GM21360 (cell line): ENCODE results near the gene PDE8A.
"Not testable (repeated sequence)": the region's sequence is repeated elsewhere in the genome, so short reads cannot be mapped to it uniquely, and the experiment has no call there.

Experiments
- ATAC-seq: cut with Tn5 transposase; IDR thresholded peaks from one replicate; pipeline ENCODE4 v1.9.1; 2021; ENCODE audit warnings: mild to moderate bottlenecking, moderate library complexity; ENCODE audit not compliant: unreplicated experiment

The PDE8A gene

GRCh38 chr15:85008474-85009260 is 27.0 kb downstream of the PDE8A start:
- no peak for ATAC-seq

DNA sequence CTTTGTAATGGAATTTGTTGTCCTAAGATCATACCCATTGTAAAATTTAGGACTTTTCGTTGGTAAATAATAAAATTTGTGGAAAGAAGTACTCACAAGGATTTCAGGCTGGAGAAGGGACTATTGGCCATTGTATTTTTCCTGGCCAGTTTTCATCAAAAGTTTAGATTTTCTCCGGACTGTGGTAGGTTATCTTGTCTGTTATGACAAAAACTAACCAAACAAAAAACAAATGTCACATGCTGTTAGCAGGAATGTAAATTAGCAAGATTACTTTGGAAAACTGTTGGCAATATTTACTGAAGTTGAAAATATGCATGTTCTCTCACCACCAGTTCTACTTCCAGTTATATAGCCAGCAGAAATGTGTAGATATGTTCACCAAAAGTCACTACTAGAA is 27.8 kb downstream of the PDE8A start:
- no peak for ATAC-seq

GRCh38 chr15:85010071-85010385 is 28.4 kb downstream of the PDE8A start:
- ATAC-seq, result no peak

GRCh38 chr15:85010386-85011159 is 28.9 kb downstream of the PDE8A start:
- no peak for ATAC-seq

GRCh38 chr15:85011160-85011571 is 29.5 kb downstream of the PDE8A start:
- no peak for ATAC-seq

- not testable (repeated sequence) for ATAC-seq
These were observed 30.1 kb downstream of the PDE8A start for GRCh38 chr15:85011724-85012123.

DNA sequence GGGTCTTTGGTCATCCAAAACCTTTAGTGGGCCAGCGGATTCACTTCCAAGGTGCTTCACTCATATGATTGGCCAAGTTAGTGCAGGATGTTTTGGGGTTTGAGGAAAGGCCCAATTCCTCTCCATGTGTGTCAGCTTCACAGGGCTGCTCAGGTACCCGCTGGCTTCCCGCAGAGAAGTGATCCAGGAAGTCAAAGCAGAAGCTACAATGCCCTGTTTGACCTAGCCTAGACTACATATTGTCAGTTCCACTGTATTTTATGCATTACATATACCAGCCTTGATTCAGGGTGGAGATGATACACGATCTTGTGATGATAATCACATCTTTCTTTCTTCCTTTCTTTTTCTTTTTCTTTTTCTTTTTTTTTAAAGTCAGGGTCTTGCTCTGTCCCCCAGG is 32.1 kb downstream of the PDE8A start:
- ATAC-seq, result no peak

- ATAC-seq, result no peak
These were observed 33.3 kb downstream of the PDE8A start for GRCh38 chr15:85014932-85015331.

GRCh38 chr15:85016275-85016674 is 34.6 kb downstream of the PDE8A start:
- ATAC-seq, result no peak

DNA sequence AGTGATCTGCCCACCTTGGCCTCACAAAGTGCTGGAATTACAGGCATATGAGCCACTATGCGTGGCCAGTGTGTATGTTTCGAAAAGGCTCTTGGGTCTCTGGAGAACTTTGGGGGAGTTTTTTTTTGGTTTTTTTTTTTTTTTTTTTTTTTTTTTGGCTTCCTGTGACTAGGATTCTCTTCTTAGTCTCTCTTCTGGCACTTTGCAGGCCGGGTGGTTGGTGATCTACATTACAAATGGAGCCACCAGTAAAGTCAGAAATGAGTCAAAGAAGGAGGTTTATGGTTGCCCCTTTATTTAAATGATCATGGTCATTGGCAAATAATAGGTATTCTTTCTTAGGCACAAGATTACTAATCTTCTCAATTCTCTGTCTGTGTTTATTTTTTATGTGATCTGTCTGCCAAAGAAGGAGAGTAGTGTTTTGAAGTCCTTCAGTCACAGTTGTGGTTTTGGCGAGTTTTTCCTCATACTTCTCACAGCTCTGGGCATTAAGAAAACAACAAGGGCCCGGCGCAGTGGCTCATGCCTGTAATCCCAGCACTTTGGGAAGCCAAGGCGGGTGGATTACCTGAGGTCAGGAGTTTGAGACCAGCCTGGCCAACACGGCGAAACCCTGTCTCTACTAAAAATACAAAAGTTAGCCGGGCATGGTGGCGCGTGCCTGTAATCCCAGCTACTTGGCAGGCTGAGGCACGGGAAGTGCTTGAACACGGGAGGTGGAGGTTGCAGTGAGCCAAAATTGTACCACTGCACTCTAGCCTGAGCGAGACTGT is 38.3 kb downstream of the PDE8A start:
- no peak for ATAC-seq

GRCh38 chr15:85021409-85021808 is 39.8 kb downstream of the PDE8A start:
- no peak for ATAC-seq

GRCh38 chr15:85022860-85023403 is 41.3 kb downstream of the PDE8A start:
- ATAC-seq, result no peak

DNA sequence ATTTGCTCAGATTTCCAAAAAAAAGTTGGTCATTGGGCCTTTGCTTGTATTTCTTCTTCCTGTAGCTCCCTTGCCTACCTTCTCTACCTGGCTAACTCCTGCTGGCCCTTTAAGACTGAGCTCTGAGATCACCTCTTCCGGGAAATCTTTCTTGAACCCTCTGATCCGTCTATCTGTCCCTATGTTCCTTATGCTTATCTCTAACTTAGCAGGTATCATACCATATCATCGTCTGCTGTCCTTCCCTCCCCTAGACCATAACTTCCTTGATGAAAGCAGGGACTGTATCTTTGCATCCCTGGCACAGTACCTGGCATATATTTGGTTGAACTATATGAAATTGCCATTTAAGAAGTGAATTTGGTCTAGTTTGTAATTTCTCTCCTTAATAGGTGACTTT is 42.3 kb downstream of the PDE8A start:
- no peak for ATAC-seq

DNA sequence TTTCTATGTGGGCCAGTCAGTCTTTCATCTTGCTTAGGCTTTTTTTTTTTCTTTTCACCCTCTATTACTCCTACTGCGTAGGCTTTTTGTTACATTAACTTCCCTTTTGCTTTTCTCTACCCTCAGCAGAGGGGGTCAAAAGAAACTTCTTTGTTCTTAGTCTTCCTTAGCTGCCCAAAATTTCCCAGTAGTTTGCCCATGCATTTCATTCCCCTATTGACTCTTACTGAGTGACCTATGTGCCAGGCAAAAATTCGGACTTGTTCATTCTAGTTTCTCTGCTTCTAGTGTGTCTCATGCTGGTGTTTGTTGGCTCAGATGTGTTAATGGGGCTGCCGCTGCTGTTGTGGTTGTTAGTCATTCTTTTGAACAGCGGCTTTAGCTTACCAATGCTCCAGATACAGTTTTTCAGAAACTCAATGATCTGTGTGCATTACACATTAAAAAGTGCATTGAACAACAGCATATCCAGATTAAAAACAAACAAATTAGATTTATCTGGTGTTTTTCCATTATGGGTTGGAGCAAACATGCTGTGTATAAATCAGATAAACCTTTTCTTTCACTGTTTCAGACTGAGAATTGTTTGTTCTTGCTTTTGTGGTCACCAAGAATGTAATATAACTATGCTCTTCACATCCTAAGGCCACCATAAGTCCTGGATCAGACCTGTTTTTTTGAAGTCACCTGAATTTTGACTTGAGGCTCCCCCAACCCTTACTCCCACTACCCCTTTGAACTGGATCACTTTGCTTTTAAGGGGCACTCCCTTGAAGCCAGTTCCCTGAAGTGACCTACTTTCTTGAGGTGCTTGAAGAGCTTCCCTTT is 43.1 kb downstream of the PDE8A start:
- no peak for ATAC-seq

DNA sequence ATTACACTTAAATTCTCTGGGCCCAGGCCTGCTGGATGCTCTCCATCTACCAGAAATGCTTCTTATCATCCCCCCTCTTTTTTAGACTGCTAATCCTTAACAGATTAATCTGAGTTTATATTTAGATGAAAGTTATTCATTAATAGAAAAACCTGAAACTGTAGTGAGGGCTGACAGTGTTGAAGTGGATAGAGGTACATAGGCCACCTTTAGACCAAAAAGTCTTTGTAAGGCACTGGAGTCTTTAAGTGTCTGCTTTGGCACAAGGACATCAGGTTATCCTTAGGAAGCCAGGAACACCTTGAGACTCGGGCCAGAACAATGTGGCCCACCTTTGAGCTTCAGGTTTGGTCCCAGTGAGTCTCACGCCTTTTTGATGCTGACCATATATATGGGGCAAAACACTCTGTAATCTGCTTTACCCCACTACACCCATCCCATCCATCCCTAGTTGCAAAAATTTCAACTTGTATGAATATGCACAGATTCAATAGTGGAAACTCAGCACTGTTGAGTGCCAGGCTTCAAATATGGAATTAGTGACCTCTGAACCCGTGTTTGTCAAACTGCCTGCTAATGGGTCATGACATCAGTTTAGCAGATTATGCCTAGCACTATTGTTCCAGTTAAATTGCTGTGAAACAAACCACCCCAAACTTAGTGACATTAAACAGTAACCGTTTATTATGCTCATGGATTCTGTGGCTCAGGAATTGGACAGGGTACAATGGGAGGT is 44.0 kb downstream of the PDE8A start:
- no peak for ATAC-seq

DNA sequence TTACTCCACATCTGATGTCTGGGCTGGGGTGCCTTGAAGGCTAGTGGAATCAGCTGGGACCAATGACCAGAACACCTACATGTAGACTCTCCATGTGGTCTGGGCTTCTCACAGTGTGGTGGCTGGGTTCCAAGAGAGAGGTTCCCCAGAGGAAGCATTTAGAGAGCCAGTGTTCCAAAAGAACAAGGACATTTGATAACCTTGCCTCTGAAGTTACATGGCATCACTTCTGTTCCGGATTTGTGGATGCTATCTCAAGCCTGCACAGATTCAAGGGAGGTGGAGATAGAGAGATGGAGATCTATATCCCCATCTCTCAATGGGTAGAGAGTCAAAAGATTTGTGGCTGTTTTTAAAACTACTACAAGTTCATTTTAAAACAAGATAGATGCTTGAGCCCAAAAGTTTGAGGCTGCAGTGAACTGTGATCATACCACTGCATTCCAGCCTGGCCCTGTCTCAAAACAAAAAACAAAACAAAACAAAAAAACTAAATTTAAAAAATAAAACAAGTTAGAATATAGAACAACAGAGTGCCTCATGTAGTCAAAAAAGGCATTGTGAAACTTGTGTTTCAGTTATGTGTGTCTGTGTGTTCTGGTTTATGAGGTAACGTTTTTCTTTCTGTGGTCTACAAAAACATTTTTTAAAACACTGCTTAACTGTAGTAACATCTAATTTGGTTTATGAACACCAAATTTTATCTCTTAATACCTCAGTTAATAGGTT is 44.8 kb downstream of the PDE8A start:
- no peak for ATAC-seq

DNA sequence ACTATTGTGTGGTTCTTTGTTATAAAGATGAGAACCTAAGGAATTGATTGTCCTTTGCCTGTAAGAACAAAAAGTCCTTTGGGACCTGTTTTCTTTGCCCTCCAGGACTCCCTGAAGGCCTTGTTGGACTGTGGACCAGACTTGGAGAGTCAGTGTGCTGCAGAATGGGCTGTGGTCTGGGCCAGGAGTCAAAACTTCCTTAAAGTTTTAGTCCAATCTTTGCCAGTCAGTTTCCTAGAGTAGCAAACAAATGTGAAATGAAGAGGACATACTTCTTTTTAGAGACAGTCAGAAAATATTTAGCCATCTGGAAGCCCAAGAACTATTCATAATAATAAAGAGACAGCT is 45.4 kb downstream of the PDE8A start:
- no peak for ATAC-seq

DNA sequence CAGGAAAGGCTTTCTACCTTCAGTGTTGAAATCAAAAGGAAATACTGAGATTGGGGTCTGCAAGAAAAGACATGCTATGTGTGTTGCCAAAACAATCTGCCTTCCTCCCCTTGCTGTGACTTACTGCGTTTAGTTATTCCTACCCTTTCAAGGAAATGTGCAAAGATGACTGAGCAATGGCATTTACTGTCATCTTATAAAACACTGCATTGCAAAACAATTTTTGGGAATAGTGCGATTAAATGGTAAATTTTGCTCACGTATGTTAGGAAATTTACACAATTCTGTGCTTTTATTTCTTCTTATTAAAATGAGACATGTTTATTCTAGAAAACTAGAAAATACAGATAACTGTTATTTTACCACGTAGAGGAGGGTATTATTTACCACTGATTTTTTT is 45.8 kb downstream of the PDE8A start:
- ATAC-seq, result no peak

- ATAC-seq, result no peak
These were observed 46.8 kb downstream of the PDE8A start for GRCh38 chr15:85028416-85028815.
